Neutrophil (primary cell): ENCODE measurements around the gene PRDM15.

Experiments used
- H3K27ac ChIP-seq: fragments of 200-600 bp; sonication (generic); 2 replicates; pipeline ENCODE4 v1.5.1; 2016; ENCODE audit warnings: mild to moderate bottlenecking, moderate library complexity
- H3K27me3 ChIP-seq: fragments of 200-600 bp; sonication (generic); 2 replicates; pipeline ENCODE4 v1.6.0; 2016; ENCODE audit warnings: mild to moderate bottlenecking
- H3K36me3 ChIP-seq: fragments of 200-600 bp; sonication (generic); 2 replicates; pipeline ENCODE4 v1.5.1; 2017
- H3K4me1 ChIP-seq, 2 experiments: fragments of 200-600 bp in 1 of 2; sonication (generic) in 1 of 2; 1 replicate in 1 of 2; 2 replicates in 1 of 2; pipeline versions ENCODE4 v1.5.1 to v1.6.1; 2013 to 2016; ENCODE audit warnings: low read depth in 1 of 2, low read length in 1 of 2, mild to moderate bottlenecking in 1 of 2, moderate library complexity in 1 of 2; ENCODE audit not compliant: control insufficient read depth in 1 of 2, insufficient read depth in 1 of 2
- H3K4me3 ChIP-seq, 2 experiments: fragments of 200-600 bp in 1 of 2; sonication (generic) in 1 of 2; 1 replicate in 1 of 2; 2 replicates in 1 of 2; pipeline ENCODE4 v1.5.1; 2013 to 2016; ENCODE audit warnings: low read depth in 1 of 2, low read length in 1 of 2, mild to moderate bottlenecking in 1 of 2, moderate library complexity in 1 of 2
- H3K9me3 ChIP-seq: fragments of 200-600 bp; sonication (generic); 2 replicates; pipeline ENCODE4 v1.5.1; 2016
- TF ChIP-seq, protein P1 (sequence below): fragments of 200-600 bp; sonication (generic); IDR thresholded peaks from 2 replicates; pipeline ENCODE4 v1.5.1; 2016; ENCODE audit warnings: antibody characterized with exemption

The PRDM15 gene

DNA sequence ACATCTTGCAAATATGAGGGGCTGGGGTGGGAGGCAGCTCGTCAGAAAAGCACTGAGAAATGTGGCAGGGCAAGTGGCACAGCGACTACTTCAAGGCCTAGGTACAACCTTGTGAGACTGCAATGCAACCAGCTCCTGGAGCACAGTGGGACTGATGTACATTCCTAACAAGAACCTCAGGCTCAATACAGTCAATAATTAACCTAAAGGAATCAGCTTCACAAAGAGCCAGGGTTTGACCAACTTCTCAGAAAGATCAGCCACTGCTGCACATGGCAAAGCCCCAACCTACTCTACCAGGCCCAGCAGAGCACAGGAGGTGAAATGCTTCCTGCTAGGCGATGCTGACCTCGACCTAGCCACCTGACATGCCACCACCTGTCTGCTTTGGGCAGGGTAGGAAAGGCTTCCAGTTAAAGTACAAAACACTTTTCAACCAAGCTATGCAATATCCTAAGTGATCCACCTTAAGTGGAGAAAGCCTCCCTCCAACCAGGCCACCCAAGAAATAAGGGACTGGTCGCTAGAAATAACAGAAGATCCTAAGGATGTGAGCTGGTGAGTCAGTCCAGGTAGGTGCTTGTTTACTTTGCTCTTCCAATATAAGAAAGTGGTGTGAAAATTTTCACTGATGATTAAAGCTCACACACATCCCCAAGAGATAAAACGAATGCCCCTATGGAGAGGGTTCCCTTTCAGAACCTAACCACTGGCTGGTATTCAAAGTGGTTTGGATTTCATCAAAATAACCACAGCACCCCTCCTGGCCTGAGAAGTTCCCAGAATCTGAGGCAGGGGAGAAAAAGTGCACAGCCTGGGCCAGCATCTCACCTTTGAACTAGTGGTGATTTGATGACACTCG, 114.4 kb downstream of the PRDM15 start:
- Histone ChIP-seq H3K4me1 (peaks cover 54 to 81% of the 10 kb centered on the region in 2 experiments), H3K9me3 (no peaks in the 10 kb centered on the region), H3K27me3 (peaks cover 79% of the 10 kb centered on the region), H3K36me3 (no peaks in the 10 kb centered on the region), H3K4me3 (no peak overlapping the region), H3K27ac (no peak overlapping the region)
- TF ChIP-seq, protein P1, sequence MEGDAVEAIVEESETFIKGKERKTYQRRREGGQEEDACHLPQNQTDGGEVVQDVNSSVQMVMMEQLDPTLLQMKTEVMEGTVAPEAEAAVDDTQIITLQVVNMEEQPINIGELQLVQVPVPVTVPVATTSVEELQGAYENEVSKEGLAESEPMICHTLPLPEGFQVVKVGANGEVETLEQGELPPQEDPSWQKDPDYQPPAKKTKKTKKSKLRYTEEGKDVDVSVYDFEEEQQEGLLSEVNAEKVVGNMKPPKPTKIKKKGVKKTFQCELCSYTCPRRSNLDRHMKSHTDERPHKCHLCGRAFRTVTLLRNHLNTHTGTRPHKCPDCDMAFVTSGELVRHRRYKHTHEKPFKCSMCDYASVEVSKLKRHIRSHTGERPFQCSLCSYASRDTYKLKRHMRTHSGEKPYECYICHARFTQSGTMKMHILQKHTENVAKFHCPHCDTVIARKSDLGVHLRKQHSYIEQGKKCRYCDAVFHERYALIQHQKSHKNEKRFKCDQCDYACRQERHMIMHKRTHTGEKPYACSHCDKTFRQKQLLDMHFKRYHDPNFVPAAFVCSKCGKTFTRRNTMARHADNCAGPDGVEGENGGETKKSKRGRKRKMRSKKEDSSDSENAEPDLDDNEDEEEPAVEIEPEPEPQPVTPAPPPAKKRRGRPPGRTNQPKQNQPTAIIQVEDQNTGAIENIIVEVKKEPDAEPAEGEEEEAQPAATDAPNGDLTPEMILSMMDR, result no peak

GRCh38 chr21:41763996-41764395, 115.1 kb downstream of the PRDM15 start:
- peaks cover 79% of the 10 kb centered on the region for H3K27me3 ChIP-seq
- no peaks in the 10 kb centered on the region for H3K36me3 ChIP-seq
- no peak overlapping the region for H3K27ac ChIP-seq
- H3K4me1 ChIP-seq, result peaks cover 54 to 83% of the 10 kb centered on the region in 2 experiments
- TF ChIP-seq, protein P1, result no peak
- no peaks in the 10 kb centered on the region for H3K9me3 ChIP-seq
- H3K4me3 ChIP-seq, result no peak overlapping the region

DNA sequence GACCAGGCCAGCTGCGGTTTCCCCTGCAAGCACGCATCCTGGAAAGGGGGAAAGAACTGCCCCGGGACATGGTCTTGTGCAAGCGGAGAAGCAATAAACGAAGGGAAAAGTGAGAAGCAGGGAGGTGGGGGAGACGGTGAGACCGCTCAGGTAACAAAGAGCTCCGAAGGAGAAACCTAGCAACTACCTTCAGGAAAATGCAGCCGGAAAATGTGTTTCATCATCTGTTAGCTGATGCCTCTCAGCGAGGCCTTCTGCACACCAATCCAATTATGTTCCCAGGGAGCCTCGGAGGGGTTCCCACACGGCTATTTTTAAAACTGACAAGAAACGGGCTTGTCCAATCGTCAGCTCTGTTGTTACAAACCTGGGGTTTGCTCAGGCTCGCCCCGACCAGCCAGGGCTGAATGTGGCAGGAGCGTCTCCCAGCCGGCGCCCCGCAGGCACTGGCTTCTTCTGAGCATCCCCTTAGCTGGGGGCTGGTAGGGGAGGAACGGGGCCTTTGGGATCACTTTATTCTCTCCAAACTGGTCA, 115.7 kb downstream of the PRDM15 start:
- peak overlapping the region in 1 of 2 experiments; percentile 1 for H3K4me3 ChIP-seq
- H3K27me3 ChIP-seq, result peaks cover 74% of the 10 kb centered on the region
- H3K4me1 ChIP-seq, result peaks cover 50 to 78% of the 10 kb centered on the region in 2 experiments

DNA sequence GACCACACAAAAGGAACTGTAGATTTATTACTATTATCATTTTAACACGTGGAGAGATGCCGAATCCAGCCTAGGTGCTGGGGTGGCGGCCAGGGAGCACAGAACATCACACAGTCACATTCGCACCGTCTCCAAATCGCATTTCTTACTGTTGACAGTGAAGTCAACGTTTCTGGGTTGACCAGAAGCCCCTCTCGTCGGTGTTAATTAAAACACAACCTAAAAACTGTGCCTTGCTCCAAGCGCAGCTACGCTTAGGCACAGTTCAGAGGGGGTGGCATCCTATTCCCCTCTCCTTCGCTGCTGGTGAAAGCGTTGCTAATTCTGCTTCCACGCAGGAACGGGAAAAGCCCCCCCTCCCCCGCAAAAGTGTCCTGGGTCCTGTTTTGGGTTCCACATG, 116.4 kb downstream of the PRDM15 start:
- no peak overlapping the region for H3K27ac ChIP-seq
- TF ChIP-seq, protein P1, result no peak
- no peaks in the 10 kb centered on the region for H3K9me3 ChIP-seq
- no peaks in the 10 kb centered on the region for H3K36me3 ChIP-seq
- peaks cover 67% of the 10 kb centered on the region for H3K27me3 ChIP-seq
- peaks cover 45 to 71% of the 10 kb centered on the region in 2 experiments for H3K4me1 ChIP-seq
- peak overlapping the region in 1 of 2 experiments; percentile 1 for H3K4me3 ChIP-seq

More for the DNA sequence above, 115.7 kb downstream of the PRDM15 start:
- Histone ChIP-seq H3K36me3 (no peaks in the 10 kb centered on the region), H3K9me3 (no peaks in the 10 kb centered on the region), H3K27ac (no peak overlapping the region)
- TF ChIP-seq, protein P1, result no peak

- no peaks in the 10 kb centered on the region for H3K36me3 ChIP-seq
- peaks cover 42 to 64% of the 10 kb centered on the region in 2 experiments for H3K4me1 ChIP-seq
- no peaks in the 10 kb centered on the region for H3K9me3 ChIP-seq
- H3K27ac ChIP-seq, result peak overlapping the region; percentile 81
- H3K4me3 ChIP-seq, result peak overlapping the region; percentile 45 to 56
- peaks cover 61% of the 10 kb centered on the region for H3K27me3 ChIP-seq
- TF ChIP-seq, protein P1, result no peak
Measured at GRCh38 chr21:41761934-41762635, 117.1 kb downstream of the PRDM15 start.
